HG03460 (cell line): Measurements from ENCODE around the gene PGAP1.

Experiments
- ATAC-seq: cut with Tn5 transposase; IDR thresholded peaks from one replicate; pipeline ENCODE4 v1.9.1; 2021; ENCODE audit not compliant: unreplicated experiment

PGAP1 gene

DNA sequence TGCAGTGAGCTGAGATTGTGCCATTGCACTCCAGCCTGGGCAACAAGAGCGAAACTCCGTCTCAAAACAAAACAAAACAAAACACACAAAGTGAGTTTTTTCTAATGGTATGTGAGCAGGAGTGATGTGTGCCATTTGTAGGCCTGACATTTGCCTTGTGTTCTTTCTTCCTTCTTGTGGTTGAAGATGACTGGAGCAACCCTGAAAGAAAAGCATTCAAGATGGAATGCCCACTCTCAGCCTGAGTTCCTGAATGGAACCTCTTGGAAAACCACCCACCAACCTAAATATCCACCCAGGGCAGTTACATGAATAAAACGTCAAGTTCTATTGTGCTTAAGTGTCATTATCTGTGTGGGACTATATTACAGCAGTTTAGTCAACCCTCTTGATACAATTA is 26.5 kb downstream of the PGAP1 start:
- ATAC-seq, result no peak

DNA sequence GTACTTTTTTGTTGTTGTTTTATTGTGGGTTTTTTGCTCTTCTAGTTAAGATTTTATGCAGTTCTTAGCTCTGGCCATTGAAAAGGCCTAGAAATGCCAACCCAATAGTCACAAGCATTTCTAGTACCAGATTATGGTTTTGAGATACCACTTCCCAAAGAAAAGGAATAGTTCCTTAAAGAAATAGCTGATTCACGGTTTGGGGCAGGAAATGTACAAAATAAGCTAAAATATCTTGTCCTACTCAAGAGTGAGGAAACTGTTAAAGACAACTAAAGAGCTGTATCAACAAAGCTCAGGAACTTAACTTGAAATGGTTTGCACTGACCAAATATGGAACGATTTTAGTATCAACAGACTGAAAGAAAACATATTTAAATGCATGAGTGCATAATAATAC is 35.4 kb downstream of the PGAP1 start:
- ATAC-seq, result no peak

DNA sequence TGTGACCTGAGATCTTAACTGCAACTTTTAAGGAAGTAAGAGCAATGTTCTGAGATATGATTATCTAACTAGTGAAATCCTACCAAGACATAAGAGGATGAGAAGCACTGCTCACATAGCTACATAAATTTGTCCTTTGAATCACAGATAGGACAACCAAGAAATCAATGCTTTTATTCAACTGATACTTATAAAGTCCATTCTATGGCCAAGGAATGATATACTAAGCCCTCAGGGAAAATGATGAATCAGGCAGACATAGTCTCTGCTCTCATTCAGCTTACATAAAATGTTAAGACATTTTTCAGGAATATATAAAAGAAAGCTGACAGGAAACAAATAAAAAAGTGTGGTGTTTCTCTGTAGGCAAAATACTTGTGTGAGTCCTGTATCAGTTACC is 39.1 kb downstream of the PGAP1 start:
- ATAC-seq, result no peak

DNA sequence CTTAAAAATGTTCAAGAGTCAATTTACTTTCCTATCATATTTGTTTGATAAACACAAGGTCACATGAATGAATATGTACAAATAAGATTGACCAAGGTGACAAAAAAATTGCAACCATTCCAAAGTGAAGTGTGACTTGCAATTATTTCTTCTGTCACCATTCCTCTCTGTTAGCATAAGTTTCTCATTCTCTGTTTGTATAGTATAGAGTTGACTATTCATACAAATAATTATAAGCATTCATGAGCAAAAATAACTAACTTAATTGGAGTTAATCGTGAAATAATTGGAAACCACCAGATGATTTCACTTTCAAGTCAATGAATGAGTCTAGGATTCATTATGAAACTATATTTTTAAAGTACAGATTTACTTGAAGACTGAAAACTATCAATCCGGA is 42.1 kb downstream of the PGAP1 start:
- ATAC-seq, result no peak

DNA sequence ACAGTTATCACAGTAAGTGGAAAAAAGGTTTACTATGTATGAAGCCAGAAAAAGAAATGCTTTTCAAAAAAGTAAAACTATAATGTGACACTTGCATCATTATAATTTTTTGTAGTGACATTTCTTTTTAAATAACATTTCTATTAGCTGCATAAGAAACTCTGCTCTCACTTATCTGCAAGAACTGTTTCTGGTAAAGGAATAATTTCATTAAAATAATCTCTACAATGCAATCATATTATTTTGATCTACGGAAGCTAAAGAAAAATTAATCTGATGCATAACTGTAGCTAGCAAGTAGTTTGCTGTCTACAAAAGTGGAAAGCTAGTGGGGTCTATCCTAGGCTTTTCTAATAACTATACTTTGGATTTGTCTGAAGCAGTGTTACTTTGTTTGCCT is 50.1 kb downstream of the PGAP1 start:
- ATAC-seq, result no peak

DNA sequence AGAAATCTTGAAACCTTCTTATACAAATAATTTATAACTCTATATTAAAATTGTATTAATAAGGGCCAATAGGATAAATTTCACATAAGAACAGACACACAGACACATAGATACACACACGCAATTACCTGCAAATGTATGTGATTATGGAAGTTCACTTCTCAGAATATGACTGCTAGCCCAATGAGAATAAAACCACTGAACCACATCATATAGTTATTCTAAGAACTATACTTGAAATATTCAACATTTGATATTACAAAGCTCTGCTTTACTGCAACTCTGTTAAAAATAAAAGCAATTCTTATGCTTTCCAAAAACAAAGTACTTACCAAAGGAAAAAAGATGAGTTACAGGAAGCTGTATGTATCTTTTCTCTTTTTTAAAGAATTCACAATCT is 51.1 kb downstream of the PGAP1 start:
- ATAC-seq, result no peak

DNA sequence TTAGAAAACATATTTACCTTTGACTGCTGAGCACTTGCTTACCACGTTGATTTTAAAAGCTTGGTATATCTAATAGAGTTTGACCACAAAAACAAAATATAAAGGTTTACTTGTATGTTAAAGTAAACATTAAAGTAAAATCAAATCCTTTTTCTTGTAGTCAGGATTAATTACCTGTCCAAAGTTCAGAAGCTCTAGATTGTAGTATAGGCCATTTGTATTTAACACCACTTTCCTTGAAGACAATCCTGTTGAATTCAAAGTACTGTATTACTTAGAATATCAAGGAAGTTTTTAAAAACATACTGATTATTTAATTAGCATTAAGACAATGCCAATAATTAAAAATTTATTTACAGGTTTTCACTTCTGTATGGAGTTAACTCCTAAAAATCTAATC is 53.0 kb downstream of the PGAP1 start:
- no peak for ATAC-seq

DNA sequence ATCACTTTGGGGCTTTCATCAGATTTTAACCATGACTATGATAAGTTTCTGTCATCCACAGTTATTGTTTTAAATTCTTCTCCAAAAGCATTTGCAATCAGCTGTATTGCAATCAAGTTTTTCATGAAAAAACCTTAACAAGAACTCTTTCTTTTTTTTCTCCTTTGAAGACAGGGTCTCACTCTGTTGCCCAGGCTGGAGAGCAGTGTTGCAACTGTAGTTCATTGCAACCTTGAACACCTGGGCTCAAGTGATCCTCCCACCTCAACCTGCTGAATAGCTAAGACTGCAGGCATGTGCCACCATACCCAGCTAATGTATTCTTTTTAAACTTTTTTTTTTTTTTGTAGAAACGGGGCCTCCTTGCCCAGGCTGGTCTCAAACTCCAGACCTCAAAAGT is 71.9 kb downstream of the PGAP1 start:
- ATAC-seq, result no peak

DNA sequence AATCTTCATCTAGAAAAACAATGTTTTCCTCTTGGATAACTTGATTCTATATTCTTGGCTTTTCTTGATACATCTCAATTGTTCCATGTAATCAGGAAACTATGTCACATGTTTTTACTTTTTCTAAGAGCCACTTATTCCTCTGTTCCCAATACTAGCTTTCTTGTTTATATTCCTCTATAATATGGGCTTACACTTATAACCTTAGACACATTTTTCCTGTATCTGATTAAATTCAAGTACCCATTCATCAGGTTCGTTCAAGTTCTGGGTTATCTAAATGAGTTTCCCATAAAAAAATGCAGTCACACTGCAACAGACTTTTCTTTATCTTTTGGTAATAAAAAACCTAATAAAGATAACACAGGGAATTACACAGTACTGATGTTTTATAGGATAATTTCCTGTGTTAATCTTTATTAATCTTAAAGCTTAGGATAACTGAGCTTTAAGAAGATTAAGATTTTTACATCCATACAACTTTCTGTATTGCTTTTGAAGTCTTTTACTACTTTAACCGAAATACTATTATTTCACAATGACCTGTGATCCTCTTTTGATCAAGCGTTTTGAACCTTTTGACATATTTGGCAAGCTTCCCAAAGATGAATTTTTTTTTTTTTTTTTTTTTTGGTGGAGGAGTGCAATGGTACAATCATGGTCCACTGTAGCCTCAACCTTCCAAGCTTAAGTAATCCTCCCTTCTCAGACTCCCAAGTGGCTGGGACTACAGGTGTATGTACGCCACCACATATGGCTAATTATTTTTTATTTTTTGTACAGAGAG is 73.0 kb downstream of the PGAP1 start:
- no peak for ATAC-seq

DNA sequence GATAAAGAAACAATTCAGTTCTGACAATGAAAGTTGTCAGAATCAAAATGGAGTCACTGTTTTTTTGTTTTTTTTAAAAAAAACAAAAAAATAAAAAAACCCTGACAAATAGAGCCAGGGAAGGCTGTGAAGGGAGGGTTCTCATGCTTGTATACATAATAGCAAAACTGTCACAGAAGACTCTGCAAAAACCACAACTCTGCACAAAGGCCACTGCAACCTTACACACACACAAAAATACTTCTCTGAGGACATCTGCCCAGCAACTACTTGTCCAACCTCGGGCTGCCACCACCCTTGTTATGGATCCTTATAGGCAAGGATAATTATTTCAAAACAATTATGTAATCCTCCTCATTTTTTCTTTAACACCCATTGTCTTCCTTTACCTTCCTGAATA is 75.4 kb downstream of the PGAP1 start:
- no peak for ATAC-seq

DNA sequence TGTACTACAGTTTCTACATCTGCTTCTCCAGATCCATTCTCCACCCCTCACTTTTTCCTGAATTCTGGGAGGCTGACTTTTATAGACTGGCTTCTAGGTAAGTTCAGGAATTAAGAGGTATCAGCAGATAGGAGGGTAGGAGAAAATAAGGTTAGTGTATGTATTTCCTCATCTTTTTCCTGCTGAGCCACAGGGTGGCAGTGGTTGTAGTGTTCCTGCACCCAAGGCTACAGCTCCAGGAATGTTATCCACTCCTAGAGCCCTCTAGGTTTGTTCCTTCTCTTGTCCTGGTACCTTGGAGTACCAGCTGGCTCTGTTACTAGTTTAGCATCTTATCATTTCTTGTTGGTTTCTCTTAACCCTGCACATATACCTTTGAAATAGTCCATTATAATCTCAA is 76.6 kb downstream of the PGAP1 start:
- no peak for ATAC-seq

DNA sequence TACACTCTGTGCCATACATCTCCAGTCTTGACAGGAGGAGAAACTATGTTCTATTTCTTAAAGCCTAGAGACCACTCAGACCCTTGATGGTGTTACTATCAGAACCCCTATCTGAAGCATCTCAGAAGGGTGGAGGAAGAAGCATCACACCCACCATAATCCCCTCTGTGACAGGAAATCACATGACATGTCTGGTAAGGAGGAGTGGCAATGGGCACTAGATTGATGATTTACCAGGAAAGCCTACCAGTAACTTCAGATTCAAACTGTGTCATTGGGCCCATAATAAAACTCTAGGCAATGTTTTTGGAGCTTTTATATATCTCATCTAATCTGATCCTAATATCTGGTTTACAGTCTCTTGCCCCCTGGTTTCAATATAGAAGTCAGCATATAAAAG is 80.2 kb downstream of the PGAP1 start:
- ATAC-seq, result no peak

DNA sequence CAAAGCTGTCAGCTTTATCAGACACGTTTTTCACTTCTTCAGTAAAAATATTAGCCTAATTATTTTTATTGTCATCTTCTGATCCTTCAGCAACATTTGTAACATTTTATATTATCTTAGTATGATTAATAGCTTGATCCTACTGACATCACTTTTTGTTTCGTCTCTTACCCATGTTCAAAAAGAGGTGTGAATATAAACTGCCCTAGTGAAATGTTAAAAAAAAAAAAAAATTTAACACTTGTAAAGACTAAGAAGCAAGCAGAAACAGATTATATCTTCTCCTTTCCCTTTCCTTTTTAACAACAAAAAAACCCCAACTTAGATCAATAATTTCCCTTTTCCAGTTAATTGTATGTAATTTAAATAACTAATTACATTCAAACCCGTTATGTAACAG is 81.1 kb downstream of the PGAP1 start:
- ATAC-seq, result no peak

DNA sequence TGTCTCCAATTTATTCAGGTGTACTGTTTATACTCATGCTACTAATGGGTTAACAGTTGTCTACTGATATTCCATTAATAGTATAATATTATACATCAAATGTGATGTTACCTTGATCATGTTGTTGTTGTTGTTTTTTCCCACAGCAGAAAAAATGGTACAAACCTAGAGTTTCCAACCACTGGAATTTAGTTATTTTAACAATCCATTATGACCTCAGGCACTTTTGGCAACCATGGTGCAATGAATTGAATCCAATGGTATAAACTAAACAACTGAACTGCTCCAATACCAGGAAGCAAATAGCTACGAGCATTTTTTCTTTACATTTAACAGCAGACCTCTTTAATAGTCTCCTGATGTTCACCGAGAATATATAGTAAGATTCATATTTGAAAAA is 86.3 kb downstream of the PGAP1 start:
- no peak for ATAC-seq

DNA sequence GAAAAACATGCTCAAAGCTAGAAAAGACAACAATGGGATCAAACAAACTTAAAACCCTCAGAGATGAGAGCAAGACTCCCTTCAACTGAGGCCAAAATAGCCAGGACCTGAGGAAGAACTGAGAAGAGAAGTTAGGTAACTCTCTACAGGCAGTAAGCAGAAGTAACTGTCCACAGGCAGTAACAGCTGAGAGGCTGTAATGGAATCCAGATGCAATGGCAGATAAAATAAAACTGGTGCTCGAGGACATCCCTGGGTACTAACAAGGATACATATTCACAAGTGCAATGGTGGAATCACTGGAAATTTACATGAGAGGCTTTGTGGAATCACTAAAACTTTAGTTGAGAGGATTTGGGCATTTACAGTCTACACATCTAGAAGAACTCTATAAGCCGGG is 86.9 kb downstream of the PGAP1 start:
- ATAC-seq, result no peak

DNA sequence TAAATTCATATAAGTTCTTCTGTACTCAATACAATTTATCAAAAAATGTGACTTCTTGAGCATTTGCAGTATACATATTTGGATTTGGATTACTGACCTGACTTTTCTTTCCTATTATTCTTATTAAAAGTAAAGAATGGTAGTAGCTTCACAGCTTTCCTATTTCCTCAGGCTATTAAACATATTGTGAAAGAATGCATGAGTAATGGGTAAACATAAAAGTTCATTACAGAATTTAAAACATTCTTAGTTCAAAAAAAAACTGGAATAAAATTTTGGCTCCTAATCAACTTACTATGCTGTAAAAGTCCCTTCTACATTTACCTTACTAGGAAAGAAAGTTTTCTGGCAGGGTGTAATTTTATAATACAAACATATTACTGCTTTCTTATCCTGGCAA is 90.1 kb downstream of the PGAP1 start:
- ATAC-seq, result no peak

DNA sequence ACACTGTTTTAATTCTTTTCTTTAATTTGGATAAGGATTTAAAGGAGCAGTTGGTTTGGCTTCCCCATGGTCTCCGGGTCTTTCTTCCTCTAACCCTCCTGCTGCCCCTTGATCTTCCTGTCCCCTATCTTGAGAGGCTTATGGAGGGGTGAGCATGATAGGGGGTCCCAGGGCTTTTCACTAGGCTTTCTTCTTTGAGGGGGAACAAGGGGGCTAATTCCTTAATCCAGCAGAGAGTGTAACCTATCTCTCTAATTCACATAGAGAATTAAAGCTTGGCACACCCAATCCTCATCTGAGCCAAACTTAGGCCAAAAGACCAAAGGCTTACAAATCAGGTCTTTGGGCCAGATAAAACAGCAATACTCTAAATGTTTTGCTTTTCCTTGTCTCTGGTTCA is 95.8 kb downstream of the PGAP1 start:
- no peak for ATAC-seq

DNA sequence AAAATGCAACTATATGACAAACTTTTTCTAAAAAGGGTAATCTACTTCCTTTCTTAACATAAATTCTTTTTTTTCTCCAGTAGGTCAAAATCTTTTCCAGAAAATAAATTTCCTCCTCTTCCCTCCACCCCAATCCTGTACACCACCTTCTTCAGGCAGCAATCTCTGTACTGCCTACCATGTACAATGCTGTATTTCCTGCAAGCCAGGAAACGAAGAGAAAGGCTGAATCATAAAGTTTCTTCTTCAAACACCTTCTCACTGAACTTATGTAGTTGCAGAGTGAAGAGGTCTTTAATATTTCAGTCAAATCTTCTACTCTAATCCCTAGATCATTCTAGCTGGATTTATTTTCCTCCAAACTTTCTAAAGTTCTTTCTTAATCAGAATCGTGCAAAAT is 99.2 kb downstream of the PGAP1 start:
- ATAC-seq, result no peak

DNA sequence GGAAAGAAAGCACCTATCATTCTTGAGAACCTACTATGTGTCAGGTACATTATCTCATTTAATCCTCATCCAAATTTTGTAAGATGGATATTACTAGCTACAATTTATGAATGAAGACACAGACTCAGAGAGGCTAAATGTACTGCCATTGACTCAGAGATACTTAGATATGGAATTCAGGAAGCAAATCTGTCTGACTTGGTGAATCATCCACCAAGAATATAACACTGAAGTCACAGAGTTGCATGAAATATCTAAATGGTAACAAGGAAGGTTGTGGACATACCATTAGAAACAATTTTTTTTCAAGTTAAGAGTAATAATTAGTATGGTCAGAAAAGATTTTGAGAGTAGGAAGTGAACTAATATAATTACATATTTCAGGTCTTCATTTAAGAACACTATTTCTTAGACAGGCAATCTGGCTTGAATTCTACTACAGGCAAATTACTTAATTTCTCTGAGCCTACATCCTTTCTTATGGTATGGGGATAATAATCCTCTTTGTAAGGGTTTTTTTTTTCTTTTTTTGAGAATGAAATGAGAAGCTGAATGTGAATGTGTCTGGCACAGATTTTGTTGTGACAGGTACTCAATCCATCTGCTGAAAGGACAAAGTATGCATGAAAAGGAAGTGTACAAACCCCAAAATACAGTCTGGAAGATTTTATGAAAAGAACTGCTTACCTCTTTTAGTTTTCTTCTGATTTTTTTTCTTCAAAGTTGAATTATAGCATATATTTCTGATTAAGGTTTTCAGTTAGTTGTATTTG is 102.6 kb downstream of the PGAP1 start:
- ATAC-seq, result no peak

DNA sequence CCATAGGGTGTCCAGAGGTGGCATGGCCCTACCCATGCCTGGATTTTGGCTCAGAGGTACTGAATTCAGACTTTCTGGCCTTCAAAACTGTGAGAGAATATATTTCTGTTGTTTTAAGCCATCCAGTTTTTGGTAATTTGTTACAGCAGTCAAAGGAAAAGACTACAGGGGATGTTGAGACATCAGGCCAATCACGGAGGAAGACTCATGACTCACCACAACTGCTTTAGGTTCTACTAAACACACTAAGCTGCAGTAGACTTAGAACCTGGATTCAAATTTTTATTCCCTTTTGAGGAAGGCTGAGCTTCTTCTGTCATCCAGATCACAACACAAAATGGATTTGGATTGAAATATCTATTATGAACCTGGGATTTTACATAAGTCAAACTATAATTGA is 105.3 kb downstream of the PGAP1 start:
- no peak for ATAC-seq

DNA sequence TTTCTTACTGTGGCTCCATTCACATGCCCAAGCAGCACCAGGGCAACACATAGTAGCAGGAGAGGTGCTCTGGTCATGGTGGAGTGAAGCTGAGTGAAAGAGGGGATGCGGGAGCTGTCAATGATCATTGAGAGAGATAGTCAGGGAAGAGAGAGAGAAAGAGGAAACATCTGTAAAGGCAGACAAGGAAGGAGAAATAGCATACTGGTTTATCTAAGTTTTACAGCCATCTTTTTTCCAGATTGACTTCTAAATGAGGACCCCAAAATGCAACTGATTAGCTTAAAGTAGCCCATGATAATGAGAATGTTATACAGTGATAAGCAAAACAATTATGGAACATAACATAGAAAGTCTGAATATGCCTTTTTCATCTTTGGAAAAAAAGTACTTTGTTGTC is 117.2 kb downstream of the PGAP1 start, which contains the start of gene C2orf66:
Gene C2orf66 (minus strand): TSS at position 96 of the 400 bp plus-strand sequence. CDS start 19 bp downstream, at position 77.
- no peak for ATAC-seq

DNA sequence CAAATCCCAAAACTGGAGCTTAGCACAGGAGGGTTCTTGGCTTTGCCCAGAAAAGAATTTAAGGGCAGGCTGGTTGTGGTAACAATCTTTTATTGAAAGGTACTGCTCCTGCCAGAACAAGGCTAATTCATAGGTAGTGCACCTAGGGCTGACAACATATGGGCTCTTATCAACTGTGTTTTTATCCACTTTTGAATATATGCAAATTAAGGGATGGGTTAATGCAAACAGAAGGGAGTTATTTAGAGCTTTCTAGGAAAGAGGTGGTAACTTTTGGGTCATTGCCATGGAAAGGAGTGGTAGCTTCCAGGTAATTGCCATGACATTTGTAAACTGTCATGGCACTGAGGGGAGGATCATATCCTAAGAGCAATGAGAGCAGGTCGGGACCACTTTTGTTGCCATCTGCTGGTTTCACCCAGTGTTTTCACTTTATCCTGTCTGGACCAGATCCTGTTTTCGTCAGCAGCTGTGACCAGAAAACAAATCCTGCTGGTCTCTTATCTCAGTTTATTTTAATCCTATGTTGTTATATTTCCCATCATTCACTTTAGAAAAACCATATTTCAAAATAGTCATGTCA is 118.3 kb downstream of the PGAP1 start:
- no peak for ATAC-seq
